ENCODE results near the gene ZNF546.

DNA sequence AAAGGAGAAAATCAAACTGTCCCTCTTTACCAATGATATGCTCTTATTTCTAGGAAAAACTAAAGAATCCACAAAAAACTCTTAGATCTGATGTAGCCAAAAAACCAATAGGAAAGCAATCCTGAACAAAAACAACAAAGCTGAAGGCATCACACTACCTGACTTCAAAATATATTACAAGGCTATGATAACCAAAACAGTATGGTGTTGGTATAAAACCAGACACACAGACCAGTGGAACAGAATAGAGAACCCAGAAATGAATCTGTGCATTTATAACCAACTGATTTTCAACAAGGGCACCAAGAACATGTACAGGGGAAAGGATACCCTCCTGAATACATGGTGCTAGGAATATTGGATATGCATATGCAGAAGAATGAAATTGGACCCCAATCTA, 9.7 kb upstream of the ZNF546 start:
- TF ChIP-seq, protein P1, sequence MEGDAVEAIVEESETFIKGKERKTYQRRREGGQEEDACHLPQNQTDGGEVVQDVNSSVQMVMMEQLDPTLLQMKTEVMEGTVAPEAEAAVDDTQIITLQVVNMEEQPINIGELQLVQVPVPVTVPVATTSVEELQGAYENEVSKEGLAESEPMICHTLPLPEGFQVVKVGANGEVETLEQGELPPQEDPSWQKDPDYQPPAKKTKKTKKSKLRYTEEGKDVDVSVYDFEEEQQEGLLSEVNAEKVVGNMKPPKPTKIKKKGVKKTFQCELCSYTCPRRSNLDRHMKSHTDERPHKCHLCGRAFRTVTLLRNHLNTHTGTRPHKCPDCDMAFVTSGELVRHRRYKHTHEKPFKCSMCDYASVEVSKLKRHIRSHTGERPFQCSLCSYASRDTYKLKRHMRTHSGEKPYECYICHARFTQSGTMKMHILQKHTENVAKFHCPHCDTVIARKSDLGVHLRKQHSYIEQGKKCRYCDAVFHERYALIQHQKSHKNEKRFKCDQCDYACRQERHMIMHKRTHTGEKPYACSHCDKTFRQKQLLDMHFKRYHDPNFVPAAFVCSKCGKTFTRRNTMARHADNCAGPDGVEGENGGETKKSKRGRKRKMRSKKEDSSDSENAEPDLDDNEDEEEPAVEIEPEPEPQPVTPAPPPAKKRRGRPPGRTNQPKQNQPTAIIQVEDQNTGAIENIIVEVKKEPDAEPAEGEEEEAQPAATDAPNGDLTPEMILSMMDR (IDR thresholded peaks at IDR 0.05): no peak
- TF ChIP-seq ZFX (IDR thresholded peaks at IDR 0.05; ENCODE audit: borderline replicate concordance): no peak

All from 22Rv1 (cell line).